Stimulated activated naive CD4-positive, alpha-beta T cell (primary cell): ENCODE data around the gene ATXN1.
"Not testable (repeated sequence)": the region's sequence is repeated elsewhere in the genome, so short reads cannot be mapped to it uniquely, and the experiment has no call there.

ENCODE experiments used
- DNase-seq, 6 experiments: peaks; one replicate each; lab custom pipeline; 2025; lab: John Stamatoyannopoulos, UW

The ATXN1 gene

DNA sequence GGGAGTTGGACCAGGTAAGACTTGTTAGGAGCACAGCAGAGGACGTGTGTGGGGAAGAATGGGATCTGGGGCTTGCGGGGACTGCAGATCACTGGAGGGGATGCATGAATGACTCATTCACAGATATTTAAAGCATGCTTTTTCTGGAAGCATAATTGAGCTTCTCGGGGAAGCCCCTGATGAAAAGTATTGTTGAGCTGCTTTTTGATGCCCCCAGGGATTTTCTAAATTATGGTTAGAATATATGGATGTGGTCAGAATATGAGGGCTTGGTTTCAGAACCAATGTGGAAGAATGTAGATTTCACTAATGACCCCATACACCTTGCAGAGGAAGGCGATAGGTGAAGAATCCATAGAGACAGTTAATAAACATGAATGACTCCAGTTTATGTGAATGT lies 486.8 kb downstream of the ATXN1 start:
- DNase-seq: no peak

DNA sequence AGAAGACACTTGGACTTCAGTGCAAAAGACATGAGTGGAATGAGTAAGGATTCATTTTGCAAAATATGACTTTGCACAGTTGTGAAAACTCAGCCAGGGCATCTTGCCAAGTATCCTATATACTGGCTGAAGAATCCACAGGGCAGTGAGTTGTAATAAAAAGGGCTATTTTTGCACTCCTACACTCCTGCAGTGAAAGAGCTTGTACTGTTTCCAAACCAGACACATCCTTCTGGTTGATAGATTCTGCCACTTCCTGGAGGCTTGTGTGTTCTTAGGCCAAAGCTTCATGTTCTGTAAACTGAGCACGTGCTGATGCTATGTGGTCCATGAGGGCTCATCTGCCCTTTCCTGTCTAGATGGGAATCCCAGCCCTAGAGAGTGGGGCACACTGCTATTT lies 488.0 kb downstream of the ATXN1 start:
- DNase-seq: no peak

DNA sequence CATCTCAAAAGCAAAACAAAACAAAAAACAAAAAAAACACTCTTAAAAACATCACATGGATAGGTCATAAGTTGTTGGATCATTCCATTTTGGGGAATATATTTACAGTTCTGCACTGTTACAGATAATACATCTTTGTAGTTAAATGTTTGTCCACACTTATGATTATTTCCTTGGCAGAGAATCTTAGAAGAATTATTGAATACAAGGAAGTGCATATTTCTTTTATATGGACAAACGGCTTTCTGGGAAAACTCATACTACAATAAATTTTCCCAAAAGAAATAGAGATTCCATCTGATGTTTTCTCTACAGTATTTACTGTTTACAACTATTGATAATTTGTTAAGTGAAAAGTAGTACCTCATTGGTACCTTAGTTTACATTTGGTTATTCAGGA lies 489.1 kb downstream of the ATXN1 start:
- DNase-seq: no peak

DNA sequence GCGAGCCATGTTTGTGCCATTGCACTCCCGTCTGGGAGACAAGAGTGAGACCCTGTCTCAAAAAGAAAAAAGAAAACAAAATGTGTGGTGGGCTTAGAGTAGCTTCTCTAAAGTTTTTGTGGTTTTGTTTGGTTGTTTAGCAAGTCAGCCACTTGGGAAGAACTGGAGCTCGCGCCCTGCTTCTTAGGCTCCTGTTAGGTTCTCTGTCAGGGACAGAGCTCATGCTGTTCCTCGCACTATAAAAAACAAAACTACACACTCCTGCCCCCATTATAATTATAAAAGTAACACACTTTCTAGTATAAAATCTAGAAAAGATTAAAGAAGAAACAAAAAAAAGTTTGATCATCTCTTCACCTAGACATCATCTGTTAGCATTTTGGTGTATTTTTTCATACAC lies 489.8 kb downstream of the ATXN1 start:
- no peak for DNase-seq

DNA sequence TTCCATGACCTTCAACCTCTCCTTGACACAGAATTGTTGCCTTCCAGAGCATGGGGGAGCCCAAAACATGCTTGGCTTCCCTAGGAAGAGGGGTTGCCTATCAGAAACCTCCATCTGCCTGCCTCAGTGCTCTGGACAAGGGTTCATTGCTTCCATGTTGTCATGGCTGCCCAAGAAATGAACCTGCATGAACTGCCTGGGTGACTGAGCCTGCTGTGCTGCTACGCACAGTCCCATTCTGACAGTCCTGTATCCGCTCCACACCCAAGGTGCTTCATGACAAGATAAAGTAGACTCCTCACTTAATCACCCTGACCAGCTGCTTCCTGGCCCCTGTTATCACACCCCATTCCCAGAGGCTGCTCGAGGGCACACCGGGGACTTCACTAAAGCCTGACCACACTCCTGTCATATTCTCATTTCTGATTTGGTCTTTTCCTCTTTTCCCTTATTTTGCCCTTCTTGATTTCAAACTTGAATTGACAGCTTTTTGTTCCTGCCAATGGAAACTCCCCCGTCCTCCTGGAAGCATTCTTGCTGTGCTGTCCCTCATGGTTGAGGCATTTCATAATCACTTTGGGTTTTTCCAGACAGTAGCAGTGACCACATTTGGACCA lies 491.0 kb downstream of the ATXN1 start:
- no peak for DNase-seq

DNA sequence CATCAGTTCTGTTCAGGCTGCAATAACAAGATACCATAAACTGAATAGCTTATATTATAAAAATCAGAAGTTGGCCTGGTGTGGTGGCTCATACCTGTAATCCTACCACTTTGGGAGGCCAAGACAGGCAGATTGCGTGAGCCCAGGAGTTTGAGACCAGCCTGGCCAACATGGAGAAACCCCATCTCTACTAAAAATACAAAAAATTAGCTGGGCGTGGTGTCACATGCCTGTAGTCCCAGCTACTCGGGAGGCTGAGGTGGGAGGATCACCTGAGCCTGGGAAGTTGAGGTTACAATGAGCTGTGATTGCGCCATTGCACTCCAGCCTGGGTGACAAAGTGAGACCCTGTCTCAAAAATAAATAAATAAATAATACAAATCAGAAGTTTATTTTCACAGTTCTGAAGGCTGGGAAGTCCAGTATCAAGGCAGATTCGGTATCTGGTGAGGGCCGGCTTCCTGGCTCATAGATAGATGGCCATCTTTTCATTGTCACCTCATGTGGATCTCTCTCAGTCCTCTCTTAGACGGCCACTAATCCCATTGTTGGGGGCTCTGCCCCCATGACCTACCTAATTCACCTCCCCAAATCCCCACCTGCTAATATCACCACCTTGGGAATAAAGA lies 491.7 kb downstream of the ATXN1 start:
- not testable (repeated sequence) for DNase-seq

DNA sequence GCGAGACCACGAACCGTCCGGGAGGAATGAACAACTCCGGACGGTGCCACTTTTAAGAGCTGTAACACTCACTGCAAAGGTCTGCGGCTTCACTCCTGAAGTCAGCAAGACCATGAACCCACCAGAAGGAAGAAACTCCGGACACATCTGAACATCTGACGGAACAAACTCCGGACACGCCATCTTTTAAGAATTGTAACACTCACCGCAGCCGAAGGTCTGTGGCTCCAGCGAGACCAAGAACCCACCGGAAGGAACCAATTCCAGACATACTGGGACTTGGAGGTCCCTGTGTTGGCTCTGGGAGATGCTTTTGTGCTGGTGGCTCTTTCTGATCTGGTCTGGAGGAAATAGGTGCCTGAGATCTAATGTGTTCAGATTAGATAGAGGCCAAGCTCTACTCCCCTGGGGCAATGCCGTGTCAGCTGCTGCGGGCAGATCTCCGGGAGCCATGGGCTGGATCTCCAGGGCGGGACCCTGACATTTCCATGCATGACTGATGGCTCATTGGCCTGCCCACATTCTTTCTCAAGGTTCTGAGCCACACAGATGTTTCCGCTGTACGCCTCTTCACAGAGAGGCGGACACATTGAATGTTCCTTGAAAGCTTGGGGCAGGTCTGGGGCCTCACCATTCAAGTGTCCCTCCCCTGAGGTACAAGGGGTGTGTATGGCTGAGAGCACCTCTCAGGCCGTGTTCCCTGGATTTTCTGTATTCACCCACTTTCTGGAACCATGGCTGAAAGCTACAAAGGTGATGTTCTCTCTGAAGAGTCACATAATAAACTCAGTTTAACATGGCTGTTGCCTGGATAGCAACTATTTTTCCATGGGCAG lies 493.6 kb downstream of the ATXN1 start:
- DNase-seq: no peak

DNA sequence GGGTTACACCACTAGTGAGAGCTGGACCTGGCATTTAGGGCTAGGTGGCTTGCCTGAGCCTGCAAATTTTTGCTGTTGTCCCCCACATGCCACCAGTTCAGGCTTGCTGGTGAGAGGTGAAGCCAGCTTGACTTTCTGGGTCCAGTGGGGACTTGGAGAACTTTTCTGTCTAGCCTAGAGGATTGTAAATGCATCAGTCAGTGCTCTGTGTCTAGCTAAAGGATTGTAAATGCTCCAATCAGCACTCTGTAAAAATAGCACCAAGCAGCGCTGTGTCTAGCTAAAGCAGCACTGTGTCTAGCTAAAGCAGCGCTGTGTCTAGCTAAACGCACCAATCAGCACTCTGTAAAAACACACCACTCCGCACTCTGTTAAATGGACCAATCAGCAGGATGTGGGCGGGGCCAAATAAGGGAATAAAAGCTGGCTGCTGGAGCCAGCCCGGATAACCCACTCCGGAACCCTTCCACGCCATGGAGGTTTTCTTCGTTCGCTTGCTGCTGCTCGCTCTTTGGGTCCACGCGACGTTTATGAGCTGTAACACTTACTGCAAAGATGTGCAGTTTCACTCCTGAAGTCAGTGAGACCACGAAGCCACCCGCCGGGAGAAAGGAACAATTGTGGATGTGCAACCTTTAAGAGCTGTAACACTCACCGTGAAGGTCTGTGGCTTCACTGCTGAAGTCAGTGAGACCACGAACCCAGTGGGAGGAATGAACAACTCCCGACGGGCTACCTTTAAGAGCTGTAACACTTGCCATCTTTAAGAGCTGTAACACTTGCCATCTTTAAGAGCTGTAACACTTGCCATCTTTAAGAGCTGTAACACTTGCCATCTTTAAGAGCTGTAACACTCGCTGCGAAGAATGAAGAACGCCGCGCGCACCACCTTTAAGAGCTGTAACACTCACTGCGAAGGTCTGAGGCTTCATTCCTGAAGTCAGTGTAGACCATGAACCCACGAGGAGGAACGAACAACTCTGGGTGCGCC lies 495.6 kb downstream of the ATXN1 start:
- DNase-seq: no peak

DNA sequence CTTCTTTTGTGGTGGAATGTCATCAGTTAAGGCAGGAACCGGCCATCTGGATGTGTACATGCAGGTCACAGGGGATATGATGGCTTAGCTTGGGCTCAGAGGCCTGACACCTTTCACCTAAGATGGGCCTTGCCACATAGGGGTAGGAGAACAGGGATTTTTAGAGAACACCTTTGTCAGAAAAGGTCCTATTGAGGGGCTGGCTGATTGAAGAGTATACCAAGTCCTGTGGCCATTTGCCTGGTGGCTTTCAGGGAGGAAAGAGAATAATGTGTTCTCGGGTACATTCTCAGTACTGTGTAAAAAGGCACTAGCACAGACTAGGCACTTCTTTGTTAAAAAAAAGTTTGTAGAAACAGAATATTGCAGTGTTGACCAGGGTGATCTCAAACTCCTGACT lies 496.5 kb downstream of the ATXN1 start:
- no peak for DNase-seq

DNA sequence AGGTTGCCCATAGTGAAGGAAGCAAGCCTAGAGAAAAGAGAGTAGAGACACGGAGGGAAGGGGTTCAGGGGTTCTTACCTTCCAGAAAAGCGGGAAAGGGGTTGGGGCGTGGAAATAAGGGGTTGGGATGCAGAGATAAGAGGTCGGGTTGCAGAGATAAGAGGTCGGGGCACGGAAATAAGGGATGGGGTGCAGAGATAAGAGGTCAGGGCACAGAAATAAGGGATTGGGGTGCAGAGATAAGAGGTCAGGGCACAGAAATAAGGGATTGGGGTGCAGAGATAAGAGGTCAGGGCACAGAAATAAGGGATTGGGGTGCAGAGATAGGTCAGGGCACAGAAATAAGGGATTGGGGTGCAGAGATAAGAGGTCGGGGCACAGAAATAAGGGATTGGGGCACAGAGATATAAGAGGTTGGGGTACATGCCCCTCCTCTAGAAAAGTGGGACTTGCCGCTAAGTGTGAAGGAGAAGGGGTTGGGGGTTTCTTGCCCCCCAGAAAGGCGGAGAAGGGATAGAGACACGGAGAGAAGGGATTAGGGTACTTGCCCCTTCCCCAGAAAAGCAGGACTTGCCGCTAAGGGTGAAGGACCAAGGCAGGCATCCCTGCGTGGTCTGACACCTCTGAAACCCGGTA lies 497.7 kb downstream of the ATXN1 start:
- DNase-seq: not testable (repeated sequence)

DNA sequence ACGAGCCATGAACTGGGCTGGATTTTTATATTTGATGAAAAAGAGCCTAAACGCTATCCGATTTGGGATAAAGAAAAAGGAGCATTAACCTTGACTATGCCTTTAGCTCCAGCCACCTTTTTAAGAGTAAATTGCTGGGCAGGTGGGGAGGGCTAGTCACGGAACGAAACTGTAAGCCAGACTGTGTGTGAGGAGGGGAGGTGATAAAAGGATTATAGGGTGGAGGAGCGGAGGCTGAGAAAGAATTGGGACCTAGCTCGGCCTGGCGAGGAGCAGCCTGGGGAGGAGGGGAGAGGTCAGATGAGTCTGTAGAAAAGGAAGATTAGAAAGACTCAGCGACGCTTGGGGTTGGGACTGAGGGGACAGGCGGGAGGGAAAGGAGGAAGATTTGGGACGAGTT lies 498.5 kb downstream of the ATXN1 start:
- DNase-seq: not testable (repeated sequence)

DNA sequence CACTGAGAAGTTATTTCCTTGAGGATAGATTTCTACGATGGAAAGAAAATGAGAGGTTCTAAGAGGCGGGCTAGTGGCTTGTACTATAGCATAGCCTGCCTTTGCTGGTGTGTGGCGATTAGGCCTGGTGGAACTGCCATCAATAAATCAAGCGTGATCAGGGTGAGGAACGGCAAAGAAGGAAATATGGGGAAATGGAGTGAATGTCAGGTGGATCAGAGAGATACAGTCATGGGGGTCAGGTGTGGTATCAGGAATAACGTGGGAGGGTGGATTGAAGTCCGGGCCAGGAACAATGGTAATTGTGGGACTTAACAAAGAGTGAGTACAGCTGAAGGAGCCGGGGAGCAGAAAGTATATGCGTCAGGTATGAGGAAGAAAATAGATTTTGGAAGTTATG lies 500.7 kb downstream of the ATXN1 start:
- not testable (repeated sequence) for DNase-seq

DNA sequence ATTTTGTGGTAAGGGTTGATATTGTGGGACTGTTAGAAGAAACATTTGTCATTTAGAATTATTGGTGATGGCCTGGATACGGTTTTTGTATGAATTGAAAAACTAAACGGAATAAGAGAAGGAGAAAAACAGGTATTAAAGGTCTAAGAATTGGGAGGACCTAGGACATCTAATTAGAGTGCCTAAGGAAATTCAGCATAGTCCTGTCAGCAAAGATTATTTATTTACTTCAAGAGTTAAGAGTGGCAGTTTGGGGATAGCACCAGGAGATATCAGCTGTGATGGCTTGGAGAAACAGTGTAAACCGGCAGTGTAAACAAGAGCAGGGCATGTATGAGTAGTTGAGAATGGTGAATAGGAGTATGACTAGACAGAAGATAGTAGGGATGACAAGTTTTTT lies 501.7 kb downstream of the ATXN1 start:
- DNase-seq: not testable (repeated sequence)

DNA sequence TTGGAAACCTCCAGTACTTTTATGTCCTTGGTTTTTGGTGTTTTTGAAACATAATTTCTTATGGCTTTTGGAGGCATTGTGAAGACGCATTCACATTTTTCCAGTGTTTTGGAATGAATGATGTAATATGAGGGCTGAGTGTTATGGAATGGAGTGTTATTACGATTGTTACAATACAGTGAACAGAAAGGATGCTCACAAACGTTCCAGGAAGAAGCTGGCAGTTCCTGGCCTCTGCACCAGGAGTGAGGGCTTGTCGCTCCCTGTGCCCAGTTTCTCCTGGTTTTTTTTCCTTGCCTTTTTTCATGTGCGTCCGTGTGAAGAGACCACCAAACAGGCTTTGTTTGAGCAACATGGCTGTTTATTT lies 502.6 kb downstream of the ATXN1 start:
- no peak for DNase-seq

DNA sequence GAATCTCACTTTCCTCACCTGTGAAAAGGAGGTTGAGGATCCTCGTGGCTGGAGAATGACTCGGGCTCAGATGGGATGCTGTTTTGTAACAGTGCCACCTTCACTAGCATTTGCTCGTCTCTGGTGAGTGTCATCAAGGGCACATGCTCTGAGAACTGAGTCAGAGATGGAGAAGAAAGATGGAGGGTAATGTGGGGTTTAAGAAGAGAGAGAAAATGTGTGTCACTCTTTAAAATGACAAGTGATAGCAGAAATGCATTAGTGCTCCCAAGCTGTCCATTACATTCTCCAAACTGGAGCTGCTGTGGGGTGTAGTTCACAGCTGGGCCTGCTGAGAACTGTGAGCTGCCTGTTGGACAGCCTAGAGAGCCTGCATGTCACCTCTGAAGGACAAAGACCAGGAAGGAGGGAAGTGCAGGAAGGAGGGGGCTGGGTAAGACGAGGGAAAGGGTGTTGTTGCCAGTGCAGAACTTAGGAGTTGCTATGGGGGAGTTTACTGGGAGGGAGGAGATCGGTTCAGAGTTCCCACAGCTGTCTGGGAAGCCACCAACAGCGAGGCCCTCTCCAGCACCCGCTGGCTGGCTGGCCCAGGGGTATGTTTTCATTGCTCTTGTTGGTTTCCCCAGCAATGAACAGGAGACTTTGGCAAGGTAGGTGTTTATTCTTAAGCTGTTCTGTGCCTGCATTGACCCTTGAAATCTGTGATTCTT lies 503.1 kb downstream of the ATXN1 start:
- no peak for DNase-seq

DNA sequence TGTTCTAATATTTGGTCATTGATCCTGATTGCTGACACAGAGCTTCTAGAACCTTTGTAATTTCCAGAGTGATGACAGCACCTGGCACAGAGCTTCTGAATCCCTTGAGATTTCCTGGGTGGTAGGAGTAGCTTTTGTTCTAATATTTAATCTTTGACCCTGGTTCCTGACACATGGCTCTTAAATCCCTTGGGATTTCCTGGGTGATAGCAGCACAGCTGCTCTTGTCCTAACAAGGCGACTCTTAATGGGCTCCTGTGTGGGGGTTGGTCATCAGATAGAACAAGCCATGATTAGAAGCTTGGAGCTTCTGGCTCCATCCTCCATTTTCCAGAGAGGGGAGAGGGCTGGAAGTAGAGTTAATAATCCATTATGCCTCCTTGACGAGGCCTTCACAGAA lies 504.5 kb downstream of the ATXN1 start:
- no peak for DNase-seq

DNA sequence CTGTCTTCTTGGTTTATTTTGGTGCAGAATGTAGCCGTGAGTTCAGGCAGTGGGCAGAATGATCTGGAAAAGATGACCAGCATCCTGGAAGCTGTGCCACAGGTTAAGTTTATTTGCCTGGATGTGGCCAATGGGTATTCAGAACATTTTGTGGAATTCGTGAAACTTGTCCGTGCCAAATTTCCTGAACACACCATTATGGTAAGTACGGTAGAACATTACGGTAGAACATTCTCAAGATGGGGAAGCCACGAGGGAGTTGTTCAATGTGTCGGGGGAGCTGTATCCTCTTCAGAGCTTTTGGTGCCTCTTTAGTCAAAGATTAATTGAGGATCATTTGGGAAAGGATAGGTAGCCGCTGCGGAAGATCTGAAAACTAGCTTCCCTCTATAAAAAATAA lies 506.7 kb downstream of the ATXN1 start:
- DNase-seq: no peak

DNA sequence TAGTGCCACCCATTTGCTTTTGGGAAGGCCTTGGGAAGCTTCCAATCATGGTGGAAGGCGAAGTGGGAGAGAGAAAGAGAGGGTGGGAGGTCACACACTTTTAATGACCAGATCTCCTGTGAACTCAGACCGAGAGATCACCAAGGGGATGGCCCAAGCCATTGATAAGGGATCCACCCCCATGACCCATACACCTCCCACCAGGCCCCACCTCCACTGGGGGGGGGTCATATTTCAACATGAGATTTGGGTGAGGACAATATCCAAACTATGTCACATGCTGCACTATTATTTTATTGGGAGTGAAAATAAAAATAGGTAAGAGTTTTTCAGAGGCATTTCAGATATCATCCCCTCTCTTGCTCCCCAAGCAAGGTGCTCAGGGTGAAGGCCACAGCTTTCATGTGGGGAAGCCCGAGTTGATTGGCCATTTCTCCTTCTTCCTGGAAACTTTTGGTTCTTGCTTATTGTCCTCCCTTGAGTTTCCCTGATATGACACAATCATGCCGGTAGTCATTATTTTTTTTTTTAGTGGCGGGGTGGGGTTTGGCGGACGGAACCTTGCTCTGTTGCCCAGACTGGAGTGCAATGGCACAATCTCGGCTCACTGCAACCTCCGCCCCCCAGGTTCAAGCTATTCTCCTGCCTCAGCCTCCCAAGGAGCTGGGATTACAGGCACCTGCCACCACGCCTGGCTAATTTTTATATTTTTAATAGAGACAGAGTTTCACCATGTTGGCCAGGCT lies 507.7 kb downstream of the ATXN1 start:
- DNase-seq: no peak

DNA sequence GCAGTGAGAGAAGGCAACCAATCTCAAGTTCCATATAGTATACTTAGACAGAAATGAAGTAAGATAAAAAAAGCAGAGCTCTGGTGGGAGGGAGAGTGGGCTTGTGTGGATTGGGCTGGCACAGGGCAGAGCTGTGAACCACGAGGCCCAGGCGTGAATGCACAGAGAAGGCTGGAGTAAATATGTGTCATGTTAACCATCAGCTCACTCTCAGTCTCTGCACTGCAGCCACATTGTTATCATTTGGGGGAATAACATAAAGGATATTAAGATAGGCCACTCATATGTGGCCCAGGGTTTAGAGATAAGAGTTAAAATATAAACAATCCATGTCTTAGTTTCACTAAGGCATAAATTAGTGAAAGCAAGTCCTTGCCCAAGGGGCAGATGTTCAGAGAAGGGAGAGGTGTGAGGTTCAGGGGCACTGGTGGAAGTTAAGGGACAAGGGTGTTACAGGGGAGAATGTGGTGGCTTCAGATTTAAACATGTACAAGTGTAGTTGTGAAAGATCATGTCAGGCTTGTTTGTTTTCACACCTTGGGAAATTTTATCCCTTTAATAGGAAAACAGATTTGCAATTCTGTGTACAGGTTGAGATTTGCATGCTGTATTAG lies 508.5 kb downstream of the ATXN1 start:
- no peak for DNase-seq

DNA sequence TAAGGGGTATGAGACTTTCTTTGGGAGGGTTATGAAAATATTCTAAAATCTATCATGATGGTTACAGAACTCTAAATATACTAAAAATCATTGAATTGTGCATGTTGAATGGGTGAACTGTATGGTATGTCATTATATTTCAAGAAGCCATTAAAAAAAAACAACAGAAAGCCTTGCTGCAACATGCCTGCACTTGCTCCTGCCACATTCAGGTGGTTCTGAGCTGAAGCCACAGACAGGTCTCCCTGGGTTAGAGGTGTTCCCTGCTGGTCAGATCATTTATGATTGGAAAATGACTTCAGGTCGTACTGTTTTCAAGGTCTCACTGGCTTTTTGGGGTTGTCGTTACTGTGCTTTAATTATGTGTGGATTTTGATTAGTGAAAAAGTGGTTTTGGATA lies 509.6 kb downstream of the ATXN1 start:
- DNase-seq: no peak
